Measurements from ENCODE around the gene ORC6. TPM values are rescaled to one million over a fixed set of nuclear protein-coding genes. Genes with fewer than 3 reads are reported as not detected.

Gene ORC6
- total RNA-seq, 1 experiment from 2014 or later: 88.0 TPM

GRCh38 chr16:46695937-46696336, 6.5 kb downstream of the ORC6 start:
- in situ Hi-C loops (cut with HindIII; ENCODE audit: low sequenced_read_pairs): no loop called here

GRCh38 chr16:46696957-46697356, 7.5 kb downstream of the ORC6 start:
- DNase-seq (ENCODE audit: low spot score): no peak
- in situ Hi-C loops (cut with HindIII; ENCODE audit: low sequenced_read_pairs): no loop called here

More at GRCh38 chr16:46695937-46696336, 6.5 kb downstream of the ORC6 start:
- no peak for DNase-seq (ENCODE audit: low spot score)

GRCh38 chr16:46700048-46700447, 10.6 kb downstream of the ORC6 start:
- in situ Hi-C loops (cut with HindIII; ENCODE audit: low sequenced_read_pairs): no loop called here
- DNase-seq (ENCODE audit: low spot score): no peak

- in situ Hi-C loops (cut with HindIII; ENCODE audit: low sequenced_read_pairs): no loop called here
Measured at GRCh38 chr16:46701615-46702014, 12.2 kb downstream of the ORC6 start.

GRCh38 chr16:46702030-46702429, 12.6 kb downstream of the ORC6 start:
- in situ Hi-C loops (cut with HindIII; ENCODE audit: low sequenced_read_pairs): no loop called here
- no peak for DNase-seq (ENCODE audit: low spot score)

More at GRCh38 chr16:46701615-46702014, 12.2 kb downstream of the ORC6 start:
- DNase-seq (ENCODE audit: low spot score): no peak

GRCh38 chr16:46706642-46707041, 17.2 kb downstream of the ORC6 start:
- no peak for DNase-seq (ENCODE audit: low spot score)
- in situ Hi-C loops (cut with HindIII; ENCODE audit: low sequenced_read_pairs): no loop called here

- in situ Hi-C loops (cut with HindIII; ENCODE audit: low sequenced_read_pairs): no loop called here
- DNase-seq (ENCODE audit: low spot score): no peak
Measured at GRCh38 chr16:46709469-46710005, 20.1 kb downstream of the ORC6 start.

GRCh38 chr16:46711106-46712058, 21.9 kb downstream of the ORC6 start:
- DNase-seq (ENCODE audit: low spot score): no peak
- in situ Hi-C loops (cut with HindIII; ENCODE audit: low sequenced_read_pairs): no loop called here

GRCh38 chr16:46712911-46713310, 23.5 kb downstream of the ORC6 start:
- in situ Hi-C loops (cut with HindIII; ENCODE audit: low sequenced_read_pairs): no loop called here
- DNase-seq (ENCODE audit: low spot score): no peak

GRCh38 chr16:46713634-46714033, 24.2 kb downstream of the ORC6 start:
- in situ Hi-C loops (cut with HindIII; ENCODE audit: low sequenced_read_pairs): no loop called here
- no peak for DNase-seq (ENCODE audit: low spot score)

- no peak for DNase-seq (ENCODE audit: low spot score)
- in situ Hi-C loops (cut with HindIII; ENCODE audit: low sequenced_read_pairs): no loop called here
Measured at GRCh38 chr16:46714797-46715591, 25.5 kb downstream of the ORC6 start.

- in situ Hi-C loops (cut with HindIII; ENCODE audit: low sequenced_read_pairs): no loop called here
- peak; percentile 78 for DNase-seq (ENCODE audit: low spot score)
Measured at GRCh38 chr16:46715769-46716305, 26.4 kb downstream of the ORC6 start.

- in situ Hi-C loops (cut with HindIII; ENCODE audit: low sequenced_read_pairs): no loop called here
- DNase-seq (ENCODE audit: low spot score): peak; percentile 88
Measured at GRCh38 chr16:46717692-46718091, 28.2 kb downstream of the ORC6 start.

GRCh38 chr16:46718214-46718613, 28.8 kb downstream of the ORC6 start:
- in situ Hi-C loops (cut with HindIII; ENCODE audit: low sequenced_read_pairs): no loop called here

GRCh38 chr16:46719528-46719927, 30.1 kb downstream of the ORC6 start:
- in situ Hi-C loops (cut with HindIII; ENCODE audit: low sequenced_read_pairs): no loop called here
- no peak for DNase-seq (ENCODE audit: low spot score)

More at GRCh38 chr16:46718214-46718613, 28.8 kb downstream of the ORC6 start:
- DNase-seq (ENCODE audit: low spot score): no peak

- DNase-seq (ENCODE audit: low spot score): no peak
- in situ Hi-C loops (cut with HindIII; ENCODE audit: low sequenced_read_pairs): no loop called here
Measured at GRCh38 chr16:46720619-46721018, 31.2 kb downstream of the ORC6 start.

- in situ Hi-C loops (cut with HindIII; ENCODE audit: low sequenced_read_pairs): no loop called here
- no peak for DNase-seq (ENCODE audit: low spot score)
Measured at GRCh38 chr16:46721885-46722284, 32.4 kb downstream of the ORC6 start.

- in situ Hi-C loops (cut with HindIII; ENCODE audit: low sequenced_read_pairs): no loop called here
- no peak for DNase-seq (ENCODE audit: low spot score)
Measured at GRCh38 chr16:46727184-46727583, 37.7 kb downstream of the ORC6 start.

GRCh38 chr16:46727630-46728029, 38.2 kb downstream of the ORC6 start:
- DNase-seq (ENCODE audit: low spot score): no peak
- in situ Hi-C loops (cut with HindIII; ENCODE audit: low sequenced_read_pairs): no loop called here

- DNase-seq (ENCODE audit: low spot score): no peak
- in situ Hi-C loops (cut with HindIII; ENCODE audit: low sequenced_read_pairs): no loop called here
Measured at GRCh38 chr16:46728806-46729205, 39.3 kb downstream of the ORC6 start.
